ENCODE measurements around the gene NRBF2.
A peak's percentile ranks its signal among the peaks of the same experiment; 100 is the strongest.

NRBF2 gene

GRCh38 chr10:63110940-63111339, 22.2 kb upstream of the NRBF2 start:
- H3K4me3 ChIP-seq (ENCODE audit: control insufficient read depth, low read depth, low read length): no peak overlapping the region
- no peak for TF ChIP-seq CTCF (conservative IDR thresholded peaks at IDR 0.05; ENCODE audit: control insufficient read depth, insufficient read depth, low read depth, low read length)
- no peak for DNase-seq (ENCODE audit: low read depth)

- H3K4me3 ChIP-seq (ENCODE audit: control insufficient read depth, low read depth, low read length): no peak overlapping the region
- no peak for TF ChIP-seq CTCF (conservative IDR thresholded peaks at IDR 0.05; ENCODE audit: control insufficient read depth, insufficient read depth, low read depth, low read length)
- peak; percentile 97 for DNase-seq (ENCODE audit: low read depth)
Measured at GRCh38 chr10:63114031-63114814, 18.9 kb upstream of the NRBF2 start.

- H3K4me3 ChIP-seq (ENCODE audit: control insufficient read depth, low read depth, low read length): no peak overlapping the region
- no peak for TF ChIP-seq CTCF (conservative IDR thresholded peaks at IDR 0.05; ENCODE audit: control insufficient read depth, insufficient read depth, low read depth, low read length)
- peak; percentile 97 for DNase-seq (ENCODE audit: low read depth)
Measured at GRCh38 chr10:63115732-63116383, 17.3 kb upstream of the NRBF2 start.

GRCh38 chr10:63116452-63117072, 16.6 kb upstream of the NRBF2 start:
- H3K4me3 ChIP-seq (ENCODE audit: control insufficient read depth, low read depth, low read length): no peak overlapping the region
- no peak for DNase-seq (ENCODE audit: low read depth)
- TF ChIP-seq CTCF (conservative IDR thresholded peaks at IDR 0.05; ENCODE audit: control insufficient read depth, insufficient read depth, low read depth, low read length): no peak

- TF ChIP-seq CTCF (conservative IDR thresholded peaks at IDR 0.05; ENCODE audit: control insufficient read depth, insufficient read depth, low read depth, low read length): no peak
- no peak overlapping the region for H3K4me3 ChIP-seq (ENCODE audit: control insufficient read depth, low read depth, low read length)
- DNase-seq (ENCODE audit: low read depth): no peak
Measured at GRCh38 chr10:63119041-63119440, 14.1 kb upstream of the NRBF2 start.

GRCh38 chr10:63120554-63120953, 12.6 kb upstream of the NRBF2 start:
- DNase-seq (ENCODE audit: low read depth): peak; percentile 99
- no peak for TF ChIP-seq CTCF (conservative IDR thresholded peaks at IDR 0.05; ENCODE audit: control insufficient read depth, insufficient read depth, low read depth, low read length)

More at GRCh38 chr10:63120554-63120953, 12.6 kb upstream of the NRBF2 start:
- H3K4me3 ChIP-seq (ENCODE audit: control insufficient read depth, low read depth, low read length): no peak overlapping the region

Measured in fibroblast of mammary gland (primary cell).